CMK (cell line): ENCODE results near the gene APBA3.

Source experiments
- DNase-seq: peaks from one replicate; pipeline ENCODE4 v3.0.0-alpha.2; 2010; ENCODE audit warnings: low read depth

APBA3 gene

DNA sequence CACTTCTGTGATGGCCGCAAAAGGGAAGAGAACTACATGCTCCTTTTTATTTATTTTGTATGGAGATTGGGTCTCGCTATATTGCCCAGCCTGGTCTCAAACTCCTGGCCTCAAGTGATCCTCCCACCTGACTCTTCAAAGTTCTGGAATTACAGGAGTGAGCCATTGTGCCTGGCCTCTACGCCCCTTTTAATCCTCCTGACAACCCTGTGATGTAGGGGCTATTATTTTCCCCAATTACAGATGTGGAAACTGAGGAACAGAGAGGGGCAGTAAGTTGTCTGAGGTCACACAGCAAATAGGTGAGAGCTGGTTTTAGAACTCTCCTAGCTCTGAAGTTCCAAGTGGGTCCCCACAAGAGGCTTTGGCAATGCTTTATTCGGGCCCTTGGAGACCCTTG is 41.6 kb downstream of the APBA3 start:
- DNase-seq, result no peak

- DNase-seq, result no peak
Measured at GRCh38 chr19:3716147-3716668, 45.3 kb downstream of the APBA3 start.

DNA sequence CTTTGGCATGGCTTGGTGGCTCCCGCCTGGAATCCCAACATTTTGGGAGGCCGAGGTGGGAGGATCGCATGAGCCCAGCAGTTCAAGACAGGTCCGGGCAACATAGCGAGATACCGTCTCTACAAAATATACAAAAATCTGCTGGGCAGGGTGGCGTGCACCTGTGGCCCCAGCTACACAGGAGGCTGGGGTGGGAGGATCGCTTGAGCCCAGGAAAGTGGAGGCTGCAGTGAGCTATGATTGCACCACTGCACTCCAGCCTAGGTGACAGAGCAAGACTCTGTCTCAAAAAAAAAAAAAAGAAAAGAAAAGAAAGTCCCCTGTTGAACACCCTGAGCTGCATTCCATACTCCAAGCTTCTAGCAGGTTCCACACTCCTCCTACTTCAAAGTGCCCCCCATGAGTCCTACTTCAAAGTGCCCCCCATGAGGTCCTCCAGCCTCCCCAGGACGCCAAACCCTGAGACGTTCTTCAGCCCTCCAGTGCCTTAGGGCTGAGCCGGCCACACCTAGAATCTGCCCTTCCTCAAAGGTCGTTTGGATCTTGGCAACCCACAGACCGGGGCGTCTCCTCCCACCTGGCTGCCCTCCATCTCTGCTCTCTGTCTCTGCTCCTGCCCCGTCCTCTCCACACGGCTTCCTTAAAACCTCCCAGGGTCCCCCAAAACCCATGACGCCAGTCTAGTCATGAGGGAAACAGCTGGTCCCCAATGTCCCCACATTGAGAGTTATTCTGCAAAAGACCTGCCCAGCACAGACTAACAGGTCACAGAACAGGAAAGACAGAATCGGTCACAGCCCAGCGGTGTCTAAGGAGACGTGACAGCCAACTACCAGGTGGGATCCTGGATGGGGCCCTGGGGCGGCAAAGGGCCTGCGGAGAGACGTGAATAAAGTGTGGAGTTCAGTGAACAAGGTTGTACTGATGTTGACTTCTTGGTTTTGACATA is 48.6 kb downstream of the APBA3 start:
- DNase-seq, result no peak

- no peak for DNase-seq
Measured at GRCh38 chr19:3710265-3710812, 51.2 kb downstream of the APBA3 start.

- DNase-seq, result no peak
Measured at GRCh38 chr19:3708207-3708931, 53.1 kb downstream of the APBA3 start, which contains the start of gene TJP3. Gene TJP3, plus strand, starts transcription at chr19:3708384. Its CDS starts 20,049 bp downstream, at chr19:3728433.

GRCh38 chr19:3707868-3708206 is 53.7 kb downstream of the APBA3 start:
- no peak for DNase-seq

- no peak for DNase-seq
Measured at GRCh38 chr19:3701200-3701599, 60.3 kb downstream of the APBA3 start.
